ENCODE data around the gene PRKCH.

DNA sequence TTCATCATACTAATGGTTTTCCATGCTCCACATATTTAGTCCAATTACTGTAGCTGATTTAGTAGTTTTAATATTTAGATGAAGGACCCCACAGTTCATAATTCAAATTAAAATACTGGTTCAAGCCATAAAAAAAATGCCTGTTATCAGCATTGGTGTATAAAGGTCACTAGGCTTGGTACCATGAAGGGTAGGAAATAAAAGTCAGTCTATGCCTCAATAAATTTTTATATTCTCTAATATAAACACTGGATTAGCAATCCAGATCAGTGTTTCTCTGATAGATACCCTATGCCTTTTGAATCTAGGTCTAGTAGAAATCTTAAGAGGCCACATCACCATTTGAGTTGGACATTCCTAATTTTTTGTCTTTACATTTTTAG, 210.7 kb downstream of the PRKCH start:
- TF ChIP-seq POLR2A (IDR thresholded peaks at IDR 0.05; ENCODE audit: extremely low read depth, insufficient read length) = no peak
- TF ChIP-seq, protein P1, sequence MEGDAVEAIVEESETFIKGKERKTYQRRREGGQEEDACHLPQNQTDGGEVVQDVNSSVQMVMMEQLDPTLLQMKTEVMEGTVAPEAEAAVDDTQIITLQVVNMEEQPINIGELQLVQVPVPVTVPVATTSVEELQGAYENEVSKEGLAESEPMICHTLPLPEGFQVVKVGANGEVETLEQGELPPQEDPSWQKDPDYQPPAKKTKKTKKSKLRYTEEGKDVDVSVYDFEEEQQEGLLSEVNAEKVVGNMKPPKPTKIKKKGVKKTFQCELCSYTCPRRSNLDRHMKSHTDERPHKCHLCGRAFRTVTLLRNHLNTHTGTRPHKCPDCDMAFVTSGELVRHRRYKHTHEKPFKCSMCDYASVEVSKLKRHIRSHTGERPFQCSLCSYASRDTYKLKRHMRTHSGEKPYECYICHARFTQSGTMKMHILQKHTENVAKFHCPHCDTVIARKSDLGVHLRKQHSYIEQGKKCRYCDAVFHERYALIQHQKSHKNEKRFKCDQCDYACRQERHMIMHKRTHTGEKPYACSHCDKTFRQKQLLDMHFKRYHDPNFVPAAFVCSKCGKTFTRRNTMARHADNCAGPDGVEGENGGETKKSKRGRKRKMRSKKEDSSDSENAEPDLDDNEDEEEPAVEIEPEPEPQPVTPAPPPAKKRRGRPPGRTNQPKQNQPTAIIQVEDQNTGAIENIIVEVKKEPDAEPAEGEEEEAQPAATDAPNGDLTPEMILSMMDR (IDR thresholded peaks at IDR 0.05; ENCODE audit: low read depth, low read length) = no peak

Measured in NB4 (cell line).